ENCODE data around the gene MECP2. TPM values are rescaled to one million over a fixed set of nuclear protein-coding genes. Genes with fewer than 3 reads are reported as not detected.

MECP2 gene
- total and polyA plus RNA-seq, 2 donors (not counting 1 experiment from before 2014, with no cell fraction given), result 20.0 to 122 TPM

- H3K4me2 ChIP-seq (replicated peaks; ENCODE audit: low read depth, low read length, poor library complexity, severe bottlenecking), result no peak overlapping the region
- Mint-ChIP-seq H3K27ac (peak overlapping the region; percentile 60), H3K9me3 (ENCODE audit: insufficient read depth) (no peaks in the 10 kb centered on the region), H3K4me1 (peaks cover 57% of the 10 kb centered on the region), H3K27me3 (no peaks in the 10 kb centered on the region), H3K4me3 (no peak overlapping the region)
- H2AFZ ChIP-seq (ENCODE audit: insufficient read depth, low read depth, low read length, poor library complexity, severe bottlenecking), result no peak overlapping the region
- H3K9me3 ChIP-seq (ENCODE audit: control extremely low read depth in 1 of 3, control insufficient read depth in 2 of 3, insufficient read depth in 1 of 3, low read length in 2 of 3), result no peaks in the 10 kb centered on the region
- no peak overlapping the region for H3K4me3 ChIP-seq (ENCODE audit: control extremely low read depth in 1 of 5, extremely low read depth in 1 of 5, insufficient read depth in 1 of 5, low read depth in 2 of 5, low read length in 4 of 5)
- WGBS (ENCODE audit: insufficient coverage), result 80% methylated on average over 2 of the region's 5 CpGs
- H3K9ac ChIP-seq (ENCODE audit: low read length), result no peak overlapping the region
- H3K4me1 ChIP-seq (ENCODE audit: control insufficient read depth in 2 of 2, insufficient read depth in 2 of 2, low read length in 2 of 2), result peaks cover 12 to 16% of the 10 kb centered on the region in 2 donors
- no peak for ATAC-seq (ENCODE audit: low read depth)
- peaks cover 73% of the 10 kb centered on the region for H3K79me2 ChIP-seq (ENCODE audit: control insufficient read depth, insufficient read depth, low read length)
- peaks cover 49% of the 10 kb centered on the region for H4K20me1 ChIP-seq (ENCODE audit: control insufficient read depth, insufficient read depth, low read length, poor library complexity, severe bottlenecking)
- intact Hi-C loops (cut with micrococcal nuclease), result no loop called here
- POLR2A ChIA-PET, result no interaction called here
- H3K36me3 ChIP-seq (replicated peaks in 1 of 2; ENCODE audit: control extremely low read depth in 1 of 2, control insufficient read depth in 1 of 2, extremely low read depth in 1 of 2, insufficient read depth in 2 of 2, low read length in 1 of 2), result peaks cover 0 to 8% of the 10 kb centered on the region in 2 experiments
- H3K27ac ChIP-seq (ENCODE audit: low read length in 2 of 2), result peak overlapping the region in 1 of 2 donors; percentile 44
- DNase-seq, result no peak
- no peaks in the 10 kb centered on the region for H3K27me3 ChIP-seq (replicated peaks in 1 of 4; ENCODE audit: control extremely low read depth in 1 of 4, control insufficient read depth in 3 of 4, insufficient read depth in 4 of 4, low read length in 3 of 4)
- CTCF ChIA-PET, result no interaction called here
- TF ChIP-seq EZH2 (IDR thresholded peaks at IDR 0.05; ENCODE audit: borderline replicate concordance, insufficient read depth, low read depth, low read length, poor library complexity, severe bottlenecking), result no peak
- no peak for TF ChIP-seq CTCF (IDR thresholded peaks at IDR 0.05)
Observed at GRCh38 chrX:154059729-154060245, 37.7 kb downstream of the MECP2 start.

GRCh38 chrX:154059231-154059630 lies 38.3 kb downstream of the MECP2 start:
- Histone ChIP-seq H4K20me1 (ENCODE audit: control insufficient read depth, insufficient read depth, low read length, poor library complexity, severe bottlenecking) (peaks cover 43% of the 10 kb centered on the region), H3K4me3 (ENCODE audit: control extremely low read depth in 1 of 5, extremely low read depth in 1 of 5, insufficient read depth in 1 of 5, low read depth in 2 of 5, low read length in 4 of 5) (no peak overlapping the region), H2AFZ (ENCODE audit: insufficient read depth, low read depth, low read length, poor library complexity, severe bottlenecking) (no peak overlapping the region), H3K4me2 (replicated peaks; ENCODE audit: low read depth, low read length, poor library complexity, severe bottlenecking) (no peak overlapping the region), H3K36me3 (replicated peaks in 1 of 2; ENCODE audit: control extremely low read depth in 1 of 2, control insufficient read depth in 1 of 2, extremely low read depth in 1 of 2, insufficient read depth in 2 of 2, low read length in 1 of 2) (peaks cover 0 to 8% of the 10 kb centered on the region in 2 experiments), H3K27me3 (replicated peaks in 1 of 4; ENCODE audit: control extremely low read depth in 1 of 4, control insufficient read depth in 3 of 4, insufficient read depth in 4 of 4, low read length in 3 of 4) (no peaks in the 10 kb centered on the region), H3K27ac (ENCODE audit: low read length in 2 of 2) (peak overlapping the region in 1 of 2 donors; percentile 44), H3K9ac (ENCODE audit: low read length) (no peak overlapping the region), H3K79me2 (ENCODE audit: control insufficient read depth, insufficient read depth, low read length) (peaks cover 68% of the 10 kb centered on the region), H3K9me3 (ENCODE audit: control extremely low read depth in 1 of 3, control insufficient read depth in 2 of 3, insufficient read depth in 1 of 3, low read length in 2 of 3) (no peaks in the 10 kb centered on the region), H3K4me1 (ENCODE audit: control insufficient read depth in 2 of 2, insufficient read depth in 2 of 2, low read length in 2 of 2) (peaks cover 7 to 11% of the 10 kb centered on the region in 2 donors)
- no peaks in the 10 kb centered on the region for H3K9me3 Mint-ChIP-seq (ENCODE audit: insufficient read depth)
- TF ChIP-seq EZH2 (IDR thresholded peaks at IDR 0.05; ENCODE audit: borderline replicate concordance, insufficient read depth, low read depth, low read length, poor library complexity, severe bottlenecking) (no peak), CTCF (IDR thresholded peaks at IDR 0.05) (no peak)
- no peaks in the 10 kb centered on the region for H3K27me3 Mint-ChIP-seq
- no CpG with 5 or more reads among the region's 1 CpG for WGBS (ENCODE audit: insufficient coverage)
- ATAC-seq (ENCODE audit: low read depth) (no peak), DNase-seq (no peak)
- peaks cover 52% of the 10 kb centered on the region for H3K4me1 Mint-ChIP-seq
- H3K27ac Mint-ChIP-seq, result peak overlapping the region; percentile 60
- H3K4me3 Mint-ChIP-seq, result no peak overlapping the region
- POLR2A ChIA-PET, result no interaction called here
- CTCF ChIA-PET, result interaction anchor here (0.6 kb wide), 1 partner anchor 244 kb away, joined by 4 read pairs; no protein-coding TSS in a partner anchor
- intact Hi-C loops (cut with micrococcal nuclease), result no loop called here

Data from B cell (primary cell).